NCI-H2029 (cell line): Measurements from ENCODE around the gene PYGM.
A peak's percentile ranks its signal among the peaks of the same experiment; 100 is the strongest.

Source experiments
- DNase-seq: peaks from one replicate; lab custom pipeline; 2025; lab: John Stamatoyannopoulos, UW

PYGM gene

DNA sequence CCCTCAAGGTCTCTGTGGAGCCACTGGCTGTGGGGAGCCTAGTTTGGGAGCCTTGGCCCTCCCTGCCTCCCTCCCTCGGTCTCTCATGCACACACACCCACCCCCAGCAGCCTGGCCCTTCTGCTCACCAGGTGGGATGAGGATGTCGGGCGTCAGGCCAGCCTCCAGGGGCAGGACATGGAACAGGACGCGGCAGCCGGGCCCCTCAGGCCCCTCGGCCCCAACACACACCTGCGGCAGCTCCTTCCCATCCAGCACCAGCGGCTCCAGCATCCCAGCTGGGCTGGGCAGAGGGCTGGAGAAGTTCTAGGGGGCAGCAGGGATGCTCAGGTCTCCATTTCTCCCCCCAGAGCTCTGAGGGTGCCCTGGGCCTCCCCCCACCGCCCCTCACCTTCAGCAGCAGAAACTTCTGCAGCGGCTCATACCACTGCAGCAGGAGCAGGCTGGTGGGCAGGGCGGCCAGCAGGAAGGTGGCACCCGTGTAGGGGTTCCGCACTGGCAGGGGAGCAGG lies 32.1 kb upstream of the PYGM start:
- DNase-seq = no peak

- no peak for DNase-seq
These were observed 30.7 kb upstream of the PYGM start for GRCh38 chr11:64790205-64791095.

DNA sequence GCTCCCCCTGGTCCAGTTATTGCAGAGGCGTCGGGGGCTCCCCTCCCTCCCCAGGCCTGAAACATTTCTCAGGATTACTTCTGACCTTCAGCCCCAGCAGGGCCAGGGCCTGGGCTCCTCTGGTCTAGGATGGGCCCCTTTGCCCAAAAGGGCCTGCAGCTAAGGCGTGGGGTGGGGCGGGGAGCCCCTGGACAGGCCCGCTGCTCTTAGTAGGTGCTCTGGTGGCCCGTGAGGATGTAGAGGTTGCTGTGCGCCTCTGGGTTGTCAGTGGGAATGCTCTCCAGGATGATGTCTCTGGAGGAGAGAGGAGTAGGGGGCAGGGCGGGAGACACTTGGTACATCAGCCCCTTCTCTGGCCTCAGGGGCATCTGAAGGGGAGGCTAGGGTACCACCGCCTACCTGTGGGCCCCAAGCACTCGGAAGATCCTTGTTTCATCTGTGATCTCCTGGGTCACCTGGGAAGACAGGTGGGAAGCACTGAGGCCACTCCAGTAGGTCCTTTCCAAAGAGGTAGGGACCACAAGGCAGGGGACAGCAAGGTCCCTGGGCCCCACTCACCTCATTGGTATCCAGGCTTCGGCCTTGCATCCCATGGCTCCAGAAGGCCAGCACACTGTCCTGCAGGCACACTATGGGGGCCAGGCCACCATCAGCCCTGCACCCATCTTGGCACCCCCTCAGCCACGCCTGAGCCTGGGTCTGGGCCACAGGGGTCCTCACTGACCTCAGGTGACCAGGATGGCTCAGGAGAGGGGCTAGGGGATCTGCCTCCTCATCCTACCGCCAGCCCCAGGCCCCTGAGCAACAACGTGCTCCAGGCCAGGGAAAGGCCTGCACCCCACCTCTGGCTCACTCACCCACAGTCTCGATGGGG lies 29.8 kb upstream of the PYGM start:
- no peak for DNase-seq

GRCh38 chr11:64788321-64789215 lies 28.8 kb upstream of the PYGM start:
- no peak for DNase-seq

GRCh38 chr11:64787526-64788320 lies 27.9 kb upstream of the PYGM start:
- no peak for DNase-seq

DNA sequence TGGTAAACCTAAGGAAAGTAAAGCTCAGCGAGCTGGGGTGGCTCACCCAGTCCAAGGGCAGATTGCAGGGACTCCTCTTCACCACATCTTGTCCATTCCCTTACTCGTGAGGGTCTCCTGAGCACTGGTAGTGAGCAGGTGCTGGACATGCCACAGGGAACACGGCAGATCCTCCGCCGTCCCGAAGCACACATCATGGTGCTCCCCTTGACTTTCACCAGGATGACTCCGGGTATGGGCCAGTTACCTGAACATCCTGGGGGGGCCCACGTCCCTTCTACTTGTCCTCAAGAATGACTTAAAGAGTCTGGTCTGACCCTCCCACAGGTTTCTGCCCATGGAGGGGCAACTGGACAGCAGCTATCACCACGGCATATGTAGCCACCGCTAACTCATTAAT lies 26.5 kb upstream of the PYGM start:
- no peak for DNase-seq

DNA sequence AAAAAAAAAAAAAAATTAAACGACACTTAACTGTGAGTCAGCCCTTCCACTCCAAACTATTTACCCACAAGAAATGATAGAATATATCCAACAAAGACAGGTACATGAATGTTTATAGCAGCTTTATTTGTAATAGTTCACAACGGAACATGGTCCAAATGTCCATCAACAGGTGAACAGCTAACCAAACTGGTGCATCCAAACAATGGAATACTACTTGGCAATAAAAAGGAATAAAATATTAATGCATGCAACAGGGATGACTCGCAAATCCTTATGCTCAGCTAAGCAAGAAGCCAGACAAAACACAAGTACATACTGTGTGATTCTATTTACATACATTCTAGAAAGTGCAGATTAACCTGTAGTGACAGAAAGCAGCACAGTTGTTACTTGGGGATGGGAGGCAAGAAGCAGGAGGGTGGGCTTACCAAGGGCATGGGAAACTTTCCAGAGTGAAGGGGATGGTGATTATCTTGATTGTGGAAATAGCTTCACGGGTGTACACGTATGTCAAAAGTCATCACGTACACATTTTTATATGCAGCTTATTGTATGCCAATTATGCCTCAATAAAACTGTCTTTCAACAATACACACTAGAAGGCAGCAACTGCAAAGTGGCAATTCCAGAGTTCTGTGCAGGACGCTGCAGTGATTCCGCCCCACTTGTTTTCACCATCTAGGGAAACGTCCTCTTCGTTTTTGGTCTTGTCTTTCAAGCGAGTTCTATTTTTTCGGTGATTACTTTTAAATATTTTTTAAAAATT lies 25.2 kb upstream of the PYGM start:
- DNase-seq = no peak

GRCh38 chr11:64778473-64779298 lies 18.9 kb upstream of the PYGM start, which contains the start of gene SF1:
SF1 (minus strand) TSS chr11:64778542; CDS start chr11:64778392, 150 bp downstream.
- DNase-seq = peak; percentile 100

DNA sequence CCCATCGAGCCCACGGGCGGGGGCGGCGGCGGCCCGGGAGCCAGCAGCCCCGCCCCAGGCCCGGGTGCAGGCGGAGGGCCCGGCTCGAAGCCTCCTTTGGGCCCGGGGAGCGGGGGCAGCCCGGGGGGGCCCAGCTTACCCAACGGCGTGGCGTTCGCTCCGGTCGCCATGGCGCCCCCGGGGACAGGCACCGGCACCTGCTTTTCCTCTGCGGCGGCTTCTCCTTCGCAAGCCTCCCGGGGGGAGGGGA lies 18.4 kb upstream of the PYGM start:
- no peak for DNase-seq

GRCh38 chr11:64777449-64778222 lies 17.9 kb upstream of the PYGM start:
- peak; percentile 72 for DNase-seq

GRCh38 chr11:64776875-64777274 lies 17.1 kb upstream of the PYGM start:
- DNase-seq = no peak

DNA sequence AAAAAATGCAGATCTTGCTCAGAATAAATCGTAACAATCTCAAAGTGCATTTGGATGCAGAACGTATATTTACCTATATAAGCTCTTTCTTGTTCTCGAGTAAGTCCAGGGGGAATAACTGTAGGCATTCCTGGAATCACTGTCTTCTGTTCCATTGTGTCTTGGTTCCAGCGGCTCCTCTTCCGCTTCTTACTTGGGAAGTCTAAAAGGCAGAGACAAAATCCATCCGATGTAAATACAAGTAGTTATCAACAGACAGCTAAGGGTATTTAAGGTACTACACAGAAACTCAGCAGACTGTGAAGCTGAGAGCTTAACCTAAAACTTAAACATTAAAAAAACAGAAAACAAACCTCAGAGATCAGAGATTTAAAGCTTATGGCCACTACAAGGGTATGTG lies 16.7 kb upstream of the PYGM start:
- DNase-seq = no peak

- DNase-seq = no peak
These were observed 14.4 kb upstream of the PYGM start for GRCh38 chr11:64774144-64774543.

DNA sequence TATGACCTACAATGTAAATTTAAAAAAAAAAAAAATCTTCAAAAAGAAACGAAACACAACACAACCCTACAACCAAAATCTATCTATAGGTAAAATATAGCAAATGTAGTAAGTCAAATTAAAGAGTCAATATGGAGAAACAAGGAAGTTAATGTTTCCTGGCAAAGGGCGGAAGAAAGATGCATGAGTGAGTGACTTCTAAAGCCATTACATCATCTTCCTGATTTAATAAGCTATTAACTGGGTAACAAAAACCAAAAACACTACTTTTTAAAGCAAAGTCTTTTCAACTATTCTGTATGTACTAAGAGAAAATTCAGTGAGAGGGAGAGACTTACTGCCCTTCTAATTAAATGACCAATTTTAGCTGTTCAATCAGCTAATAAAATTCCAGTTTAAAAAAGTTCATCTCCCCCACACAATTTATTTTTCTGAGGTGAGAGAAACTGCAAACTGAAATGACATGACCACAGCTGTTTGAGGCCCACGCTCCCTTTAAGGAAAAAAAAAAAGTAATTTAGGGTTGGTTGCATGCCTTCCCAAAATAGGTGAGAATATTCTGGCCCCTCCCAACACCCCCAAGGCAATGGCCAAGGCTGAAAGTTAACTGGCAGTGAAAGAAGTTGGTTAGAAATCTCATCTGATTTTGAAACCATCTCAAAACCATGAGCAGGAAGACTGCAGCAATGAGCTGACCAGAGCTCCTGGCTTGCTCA lies 12.7 kb upstream of the PYGM start:
- no peak for DNase-seq

GRCh38 chr11:64771861-64772260 lies 12.1 kb upstream of the PYGM start:
- no peak for DNase-seq

- no peak for DNase-seq
These were observed 10.3 kb upstream of the PYGM start for GRCh38 chr11:64770120-64770519.

DNA sequence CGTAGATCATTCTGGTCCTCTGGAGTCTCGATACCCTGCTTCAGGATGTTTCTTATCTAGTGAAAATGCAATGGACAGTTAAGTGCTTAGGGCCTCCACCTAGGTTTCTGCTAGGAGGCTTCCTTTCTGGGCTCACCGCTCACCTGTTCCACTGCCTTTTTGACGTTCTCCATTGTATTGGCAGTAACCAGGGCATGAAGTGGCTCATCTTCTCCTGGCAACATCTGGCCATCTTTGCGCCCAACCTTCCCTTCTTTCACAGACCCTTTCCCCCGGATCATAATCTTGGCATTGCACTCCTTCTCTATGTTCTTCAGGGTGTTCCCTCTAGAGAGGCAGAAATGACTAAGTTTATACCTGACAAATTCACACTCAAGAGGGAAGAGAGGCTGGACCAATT lies 9.5 kb upstream of the PYGM start:
- DNase-seq = no peak

DNA sequence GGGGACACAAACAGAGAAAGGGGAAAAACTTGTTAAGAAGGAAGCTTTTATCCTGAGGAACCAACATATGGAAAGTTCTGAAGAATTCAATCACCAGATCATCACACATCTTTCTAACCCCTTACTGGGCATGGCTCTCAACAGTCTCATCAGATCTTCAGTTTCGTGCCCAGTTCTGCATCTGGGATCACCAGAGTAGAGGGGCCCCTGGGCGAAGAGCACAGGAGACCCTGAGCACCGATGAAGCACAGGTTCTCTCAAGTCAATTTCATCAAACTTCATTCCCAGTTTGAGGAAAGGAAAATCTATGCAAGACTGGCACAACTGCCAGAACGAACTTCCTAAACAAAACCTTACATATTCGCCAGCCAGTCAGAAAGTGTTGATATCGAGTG lies 8.5 kb upstream of the PYGM start:
- DNase-seq = no peak
